HL-60/S4 (cell line): Measurements from ENCODE around the gene SMTNL1.
"Not testable (repeated sequence)": the region's sequence is repeated elsewhere in the genome, so short reads cannot be mapped to it uniquely, and the experiment has no call there.

Experiments
- in situ Hi-C: fragments of 300-500 bp; cut with MboI; formaldehyde crosslinking; loops from 2 replicates; pipeline ENCODE4 v1.14.3; 2022; ENCODE audit warnings: low sequenced_read_pairs

The SMTNL1 gene

DNA sequence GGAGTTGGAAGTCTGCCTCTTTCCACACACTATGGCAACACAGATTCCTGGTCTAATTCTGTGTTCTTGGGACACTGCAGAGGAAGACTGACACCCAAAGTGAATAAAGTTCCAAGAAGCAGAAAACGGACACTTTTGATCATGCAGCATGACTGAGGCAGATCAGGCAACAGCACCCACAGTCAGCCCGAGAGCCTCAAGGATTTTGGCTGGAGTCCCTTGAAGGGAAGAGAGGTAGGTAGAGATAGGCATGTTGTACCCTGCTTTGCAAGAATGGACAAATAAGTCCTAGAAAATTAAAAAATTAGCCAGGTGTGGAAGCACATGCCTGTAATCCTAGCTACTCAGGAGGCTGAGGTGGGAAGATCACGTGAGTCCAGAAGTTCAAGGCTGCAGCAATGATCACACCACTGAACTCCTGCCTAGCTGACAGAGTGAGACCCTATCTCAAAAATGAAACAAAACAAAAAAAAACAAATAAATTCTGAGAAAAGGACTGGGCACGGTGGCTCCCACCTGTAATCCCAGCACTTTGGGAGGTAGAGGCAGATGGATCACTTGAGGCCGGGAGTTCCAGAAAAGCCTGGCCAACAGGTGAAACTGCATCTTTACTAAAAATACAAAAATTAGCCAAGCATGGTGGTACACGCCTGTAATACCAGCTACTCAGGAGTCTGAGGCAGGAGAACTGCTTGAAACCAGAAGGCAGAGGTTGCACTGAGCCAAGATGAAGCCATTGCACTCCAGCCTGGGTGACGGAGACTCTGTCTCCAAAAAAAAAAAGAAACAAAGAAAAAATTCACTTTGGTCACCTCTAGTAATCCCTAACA, 28.8 kb upstream of the SMTNL1 start:
- in situ Hi-C loops = no loop called here

DNA sequence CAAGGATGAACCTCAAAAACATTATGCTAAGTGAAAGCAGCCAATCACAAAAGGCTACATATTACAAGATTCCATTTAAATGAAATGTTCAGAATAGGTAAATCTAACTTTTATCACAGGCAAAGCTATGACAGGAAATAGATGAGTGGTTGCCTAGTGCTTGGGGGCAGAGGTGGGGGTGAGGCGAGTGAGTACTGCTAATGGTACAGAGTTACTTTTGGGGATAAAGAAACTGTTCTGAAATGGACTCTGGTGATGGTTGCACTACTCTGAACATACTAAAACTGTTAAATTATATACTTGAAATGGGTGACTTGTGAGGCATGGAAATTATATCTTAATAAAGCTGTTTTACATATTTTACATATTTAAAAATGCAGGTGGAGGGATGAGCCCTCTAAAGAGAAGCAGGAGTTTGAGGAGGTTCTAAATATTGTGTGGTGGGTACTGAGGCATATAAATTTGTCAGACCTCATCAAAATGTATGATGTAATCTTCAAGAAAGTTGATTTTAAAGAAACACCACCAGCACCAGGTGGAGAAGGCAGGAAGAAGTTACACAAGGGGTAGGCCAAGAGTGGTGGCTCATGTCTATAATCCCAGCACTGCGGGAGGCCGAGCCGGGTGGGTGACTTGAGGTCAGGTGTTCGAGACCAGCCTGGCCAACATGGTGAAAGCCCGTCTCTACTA, 25.5 kb upstream of the SMTNL1 start:
- in situ Hi-C loops = no loop called here

DNA sequence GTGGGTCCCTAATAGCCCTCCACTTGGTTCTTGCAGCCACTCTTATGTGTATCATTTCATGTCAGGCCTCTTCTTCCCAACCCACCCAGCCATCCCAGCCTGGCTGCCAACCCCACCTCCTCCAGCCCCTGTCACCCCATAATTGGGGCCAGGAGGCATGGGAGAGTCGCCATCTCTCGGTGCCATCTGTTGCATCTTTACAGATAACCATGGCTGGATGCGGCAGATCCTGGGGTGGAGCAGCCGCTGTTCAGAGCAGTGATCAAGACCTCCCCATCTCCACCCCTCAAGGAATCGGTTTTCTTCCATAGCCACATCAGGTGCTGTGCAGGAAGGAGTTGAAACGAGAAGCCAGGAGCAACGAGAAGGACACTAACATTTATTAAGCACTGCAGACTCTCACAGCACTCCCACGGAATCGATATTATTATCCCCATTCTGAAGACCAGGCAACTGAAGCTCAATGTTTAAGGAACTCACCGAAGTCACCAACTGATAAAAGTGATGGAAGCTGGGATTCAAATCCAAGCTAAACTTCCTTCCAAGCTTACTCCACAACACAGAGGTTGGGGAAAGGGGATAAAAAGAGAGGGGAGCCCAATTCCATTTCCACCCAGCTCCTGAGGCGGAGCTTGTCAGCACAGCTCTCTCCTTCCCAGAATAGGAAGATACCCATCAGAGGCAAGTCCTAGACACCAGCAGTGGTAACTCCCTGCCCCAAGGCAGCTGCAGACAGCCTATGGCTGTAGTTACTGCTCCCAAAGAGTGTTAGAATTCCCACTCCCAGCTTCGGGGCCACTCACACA, 24.5 kb upstream of the SMTNL1 start:
- in situ Hi-C loops = no loop called here

DNA sequence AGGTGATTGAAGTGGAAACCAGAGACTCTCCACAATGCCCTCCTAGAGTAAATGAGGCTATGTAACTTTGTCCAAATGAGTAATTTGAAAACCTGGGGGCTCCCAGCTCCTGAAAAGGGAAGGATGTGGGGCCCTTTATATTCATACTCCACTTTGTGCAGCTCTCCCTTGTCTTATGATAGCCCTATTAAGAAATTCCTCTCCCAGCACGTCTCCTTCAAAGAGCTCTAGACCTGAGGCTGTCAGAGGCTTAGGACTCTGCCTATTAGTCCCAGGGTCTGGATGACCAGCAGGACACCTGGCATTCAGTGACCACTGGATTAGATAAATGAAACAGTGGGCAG, 24.0 kb upstream of the SMTNL1 start:
- in situ Hi-C loops = no loop called here

DNA sequence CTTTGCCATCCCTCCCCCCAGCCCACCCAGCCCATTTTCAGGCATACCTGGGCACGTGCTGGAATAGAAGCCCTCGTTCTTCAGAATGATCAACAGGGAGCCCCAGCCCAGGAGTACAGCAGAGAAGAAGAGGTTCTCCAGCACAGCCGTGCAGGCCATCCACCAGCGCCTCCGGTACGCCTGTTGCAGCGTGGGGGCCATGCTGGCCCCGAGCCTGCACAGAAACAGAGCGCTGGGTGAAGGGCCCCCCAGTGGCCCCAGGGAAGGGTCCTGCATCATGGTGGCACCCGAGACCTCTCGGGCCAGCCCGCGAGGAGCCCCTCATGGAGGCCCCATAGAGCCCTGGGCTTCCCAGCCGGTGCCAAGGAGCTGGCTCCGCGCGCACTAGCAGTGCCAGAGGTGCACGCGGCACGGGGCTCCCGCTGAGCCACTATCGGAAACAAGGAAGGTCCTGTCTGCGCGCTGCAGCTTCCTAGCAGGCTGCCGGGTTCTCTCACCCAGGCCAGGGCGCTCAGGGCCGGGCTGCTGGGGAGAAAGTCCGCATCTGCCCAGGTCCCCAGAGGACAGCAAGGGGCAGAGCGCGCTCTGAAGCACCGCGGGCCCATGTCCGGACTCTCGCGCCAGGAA, 23.4 kb upstream of the SMTNL1 start:
- in situ Hi-C loops = no loop called here

DNA sequence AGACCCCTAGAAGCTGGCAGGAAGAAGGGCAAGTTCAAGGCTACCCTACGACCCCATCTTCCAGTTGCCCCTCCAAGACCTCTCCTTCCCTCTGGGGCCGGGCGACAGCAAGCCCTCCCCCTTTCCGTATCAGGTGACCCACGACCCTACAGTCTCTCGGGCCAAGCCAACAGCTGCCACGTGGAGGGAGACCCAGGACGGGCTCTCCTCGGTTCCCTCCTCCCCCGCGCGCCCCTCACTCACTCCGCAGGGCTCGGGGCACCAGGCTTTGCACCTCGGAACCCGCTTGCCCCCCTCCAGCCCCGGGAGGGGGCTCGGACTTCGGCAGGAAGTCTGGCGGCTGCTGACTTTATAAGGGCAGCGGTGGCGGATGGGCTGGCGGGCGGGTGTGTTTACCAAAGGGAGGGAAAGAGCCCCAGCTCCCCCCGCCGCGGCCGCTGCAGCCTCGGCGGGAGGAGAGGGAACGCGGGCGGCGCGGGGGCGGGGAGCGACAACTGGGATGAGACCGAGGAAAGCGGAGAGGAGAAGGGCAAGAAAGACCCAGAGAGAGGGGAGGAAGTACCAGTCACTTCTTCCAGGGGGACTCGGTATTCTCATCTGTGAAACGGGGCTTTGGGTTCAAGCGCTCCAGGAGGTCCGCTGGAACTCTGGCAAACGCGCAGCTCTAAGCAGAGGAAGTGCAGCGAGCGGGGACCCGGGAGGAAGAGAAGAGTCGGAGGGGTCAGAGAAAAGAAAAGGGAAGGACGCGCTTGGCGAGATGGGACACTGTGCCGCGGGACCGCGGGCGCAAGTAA, 22.7 kb upstream of the SMTNL1 start:
- in situ Hi-C loops = no loop called here

DNA sequence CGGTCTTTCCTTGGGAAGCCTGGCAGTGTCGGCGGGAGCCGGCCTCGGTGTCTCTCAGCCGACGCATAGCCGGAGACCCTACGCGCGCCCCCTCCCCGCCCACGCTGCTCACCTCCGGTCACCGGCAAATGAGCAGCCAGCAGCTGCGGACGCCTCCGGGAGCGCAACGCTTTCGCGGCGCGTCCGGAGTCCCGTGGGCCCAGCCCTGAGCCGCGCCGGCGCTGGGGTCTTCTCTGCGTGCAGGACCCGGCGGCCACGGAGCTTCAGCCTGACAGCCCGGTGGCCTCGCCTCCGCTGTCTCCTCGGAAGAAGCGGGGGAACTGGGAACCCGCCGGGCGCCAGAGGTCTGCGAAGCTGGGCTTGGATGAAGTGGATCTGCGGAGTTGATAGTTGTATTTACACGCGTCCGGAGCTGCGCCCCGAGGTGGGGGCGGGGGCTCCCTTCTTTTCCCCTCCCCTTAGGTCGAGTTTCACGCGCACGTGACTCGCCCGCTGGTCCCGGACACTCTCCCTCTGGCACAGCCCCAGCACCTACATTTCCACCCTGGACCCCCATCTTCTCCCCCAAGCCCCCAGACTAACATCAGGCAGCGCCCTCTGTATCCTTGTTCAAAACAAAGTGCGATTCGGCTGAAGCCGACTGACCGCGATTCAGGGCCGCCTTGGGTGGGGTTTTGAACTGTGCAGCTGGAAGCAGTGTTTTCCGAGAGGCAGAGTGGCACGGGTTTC, 21.9 kb upstream of the SMTNL1 start, which contains the start of gene SLC43A1:
Gene SLC43A1, minus strand, starts transcription at position 371 of the 729 bp plus-strand sequence. CDS start 1,591 bp downstream, outside the sequence.
- in situ Hi-C loops = no loop called here

DNA sequence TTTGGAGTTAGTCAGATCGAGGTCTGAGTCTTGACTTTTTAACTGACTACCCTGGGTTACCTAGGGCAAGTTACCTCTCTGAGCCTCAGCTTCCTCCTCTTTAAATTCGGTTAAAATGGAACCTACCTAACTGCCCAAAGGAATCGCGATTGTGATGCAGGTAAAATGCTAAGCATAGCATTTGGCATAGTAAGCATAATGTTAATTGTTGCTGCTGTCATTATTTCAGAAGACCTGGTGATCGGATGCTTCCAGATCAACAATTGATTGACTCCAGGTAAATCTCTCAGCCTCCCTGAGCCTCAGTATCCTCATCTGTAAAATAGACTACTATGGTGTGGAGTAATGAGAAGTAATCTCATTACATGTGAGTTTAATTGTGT, 21.3 kb upstream of the SMTNL1 start:
- in situ Hi-C loops = no loop called here

DNA sequence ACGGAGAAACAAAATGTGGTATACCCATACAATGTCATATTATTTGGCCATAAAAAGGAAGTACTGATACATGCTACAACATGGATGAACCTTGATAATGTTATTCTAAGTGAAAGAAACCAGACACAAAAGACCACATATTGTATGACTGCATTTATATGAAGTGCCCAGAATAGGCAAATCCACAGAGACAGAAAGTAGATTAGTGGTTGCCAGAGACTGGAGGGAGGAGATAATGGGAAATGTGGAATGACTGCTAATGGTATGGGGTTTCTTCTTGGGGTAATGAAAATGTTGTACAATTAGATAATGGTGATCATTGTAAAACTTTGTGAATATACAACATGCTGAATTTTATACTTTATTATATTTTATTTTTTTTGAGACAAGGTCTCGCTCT, 16.3 kb upstream of the SMTNL1 start:
- in situ Hi-C loops = loop anchor here (5.0 kb wide), 1 partner anchor 174 kb away; no protein-coding TSS in a partner anchor

DNA sequence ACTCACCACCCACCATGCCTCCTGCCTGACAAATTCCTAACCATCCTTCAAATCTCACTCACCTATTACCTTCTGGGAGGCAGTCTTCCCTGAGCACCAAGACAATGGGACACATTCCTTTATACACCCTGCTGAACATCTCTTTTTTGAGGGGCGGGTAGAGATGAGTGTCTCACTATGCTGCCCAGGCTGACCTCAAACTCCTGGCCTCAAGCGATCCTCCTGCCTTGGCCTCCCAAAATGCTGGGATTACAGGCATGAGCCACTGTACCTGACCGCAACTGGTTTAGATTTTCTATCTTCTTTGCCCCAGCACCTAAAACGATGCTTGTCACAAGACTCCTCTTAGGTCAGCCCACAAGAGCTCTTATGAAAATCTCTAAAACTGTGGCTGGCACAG, 14.0 kb upstream of the SMTNL1 start:
- in situ Hi-C loops = loop anchor here (5.0 kb wide), 1 partner anchor 176 kb away; no protein-coding TSS in a partner anchor

DNA sequence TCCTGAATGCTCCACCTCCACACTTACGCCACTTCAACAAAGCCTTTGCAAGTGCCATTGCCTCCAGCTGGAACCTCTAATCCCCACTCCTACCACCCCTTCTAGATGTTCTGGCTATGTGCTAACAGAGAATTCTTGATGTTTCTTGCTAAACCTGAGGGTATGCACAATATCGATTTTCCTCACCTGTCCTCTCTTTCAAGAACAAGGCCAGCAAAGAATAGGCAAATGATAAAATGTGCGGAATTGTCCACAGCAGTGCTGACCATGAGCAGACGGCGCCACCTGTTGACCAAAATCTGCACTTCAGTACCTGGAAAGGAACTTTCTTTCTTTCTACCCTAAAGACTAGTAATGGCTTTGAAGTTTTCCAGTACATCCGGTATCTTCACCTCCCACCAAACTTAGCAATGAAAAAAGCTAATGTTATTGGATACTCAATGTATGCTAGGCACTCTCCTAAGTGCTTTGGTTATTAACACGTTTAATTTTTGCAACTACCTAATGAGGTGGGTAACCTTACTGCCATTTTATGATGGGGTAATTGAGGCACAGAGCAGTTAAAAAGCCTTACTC, 10.3 kb upstream of the SMTNL1 start:
- in situ Hi-C loops = loop anchor here (5.0 kb wide), 1 partner anchor 70 kb away; no protein-coding TSS in a partner anchor

DNA sequence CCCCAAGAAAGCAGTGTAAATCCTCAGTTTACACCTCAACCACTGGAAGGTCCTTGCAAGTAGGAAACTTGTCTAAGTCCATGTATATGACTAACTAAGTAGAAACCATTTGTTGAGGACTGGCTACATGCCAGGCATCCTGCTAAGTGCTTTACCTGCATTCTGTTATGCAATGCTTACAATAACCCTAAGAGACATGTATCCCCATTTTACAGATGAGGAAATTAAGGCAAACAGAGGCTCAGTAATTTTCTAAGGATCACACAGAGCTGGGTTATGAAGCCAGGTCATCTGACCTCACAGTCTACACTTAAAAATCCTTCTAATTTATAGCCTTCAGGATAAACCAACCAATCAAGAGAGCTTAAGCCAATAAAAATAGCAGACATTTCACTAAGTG, 8.4 kb upstream of the SMTNL1 start:
- in situ Hi-C loops = loop anchor here (5.0 kb wide), 1 partner anchor 72 kb away; no protein-coding TSS in a partner anchor

DNA sequence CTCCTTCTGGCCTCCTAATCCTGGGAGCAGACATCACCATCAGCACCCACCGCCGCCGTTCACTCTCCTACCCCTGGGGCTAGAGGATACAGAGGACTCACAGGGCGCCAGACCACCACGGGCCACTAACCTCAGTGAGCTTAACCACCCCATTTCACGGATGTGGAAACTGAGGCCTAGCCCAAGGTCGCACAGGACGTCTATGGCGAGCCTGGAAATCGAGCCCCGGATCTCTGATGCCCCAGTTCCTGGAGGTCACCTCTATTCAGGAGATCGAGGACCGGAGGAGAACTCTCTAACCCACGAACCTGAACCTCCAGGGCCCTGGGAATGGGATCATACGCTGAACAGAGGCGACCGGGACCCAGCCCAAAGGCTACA, 7.2 kb upstream of the SMTNL1 start:
- in situ Hi-C loops = no loop called here

DNA sequence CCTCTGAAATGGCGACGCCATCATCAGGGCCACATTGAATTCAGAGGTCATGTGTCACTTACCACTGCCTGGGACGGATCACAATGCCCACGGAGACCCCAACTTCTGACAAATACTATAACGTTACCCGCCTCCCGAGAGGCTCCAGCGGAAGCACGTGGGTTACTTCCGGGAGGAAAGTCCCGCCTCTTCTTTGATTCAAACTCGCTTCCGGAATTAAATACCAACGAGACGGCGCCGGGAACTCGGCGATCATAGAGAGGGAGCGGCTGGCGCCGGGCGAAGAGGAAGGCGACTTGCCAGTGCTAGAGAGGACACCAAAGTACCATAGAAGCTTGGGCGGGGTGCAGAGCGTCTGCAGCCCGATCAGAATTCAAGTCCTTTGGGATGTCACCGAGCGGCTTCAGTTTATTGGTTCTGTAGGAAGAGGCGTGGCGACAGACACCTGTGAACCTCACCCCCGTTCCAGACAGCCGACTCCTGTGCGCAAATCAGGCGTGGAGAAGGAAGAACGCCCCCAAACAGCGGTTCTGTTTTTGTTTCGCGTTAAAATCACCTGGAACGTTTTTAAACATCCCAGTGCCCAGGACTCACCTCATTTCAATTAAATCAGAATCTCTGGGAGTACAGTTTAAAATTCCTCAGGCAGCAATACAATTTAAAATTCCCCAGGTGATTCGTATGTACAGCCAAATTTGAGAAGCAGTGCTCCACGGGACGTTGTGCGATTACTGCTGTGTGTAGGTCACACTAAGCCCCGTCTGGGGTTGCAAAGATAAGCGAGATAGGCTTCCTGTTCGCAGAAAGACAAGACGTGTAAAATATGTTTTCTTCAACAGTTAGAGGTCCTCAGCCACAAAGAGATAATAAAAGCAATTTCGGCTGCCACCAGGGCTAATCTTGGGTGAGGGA, 6.5 kb upstream of the SMTNL1 start, which contains the start of gene TIMM10:
Gene TIMM10, minus strand, starts transcription at position 159 of the 912 bp plus-strand sequence. CDS start 565 bp downstream, outside the sequence.
- in situ Hi-C loops = no loop called here

DNA sequence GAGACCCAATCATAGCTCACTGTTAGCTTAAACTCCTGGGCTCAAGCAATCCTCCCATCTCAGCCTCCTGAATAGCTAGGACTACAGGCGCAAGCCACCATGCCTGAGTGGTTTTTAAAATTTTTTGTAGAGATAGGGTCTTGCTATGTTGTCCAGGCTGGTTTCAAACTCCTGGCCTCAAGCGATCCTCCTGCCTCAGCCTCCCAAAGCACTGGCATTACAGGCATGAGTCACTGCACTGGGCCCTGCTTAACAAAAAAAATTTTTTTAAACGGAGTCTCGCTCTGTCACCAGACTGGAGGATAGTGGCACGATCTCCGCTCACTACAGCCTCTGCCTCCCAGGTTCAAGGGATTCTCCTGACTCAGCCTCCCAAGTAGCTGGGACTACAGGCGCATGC, 2.9 kb upstream of the SMTNL1 start:
- in situ Hi-C loops = not testable (repeated sequence)

DNA sequence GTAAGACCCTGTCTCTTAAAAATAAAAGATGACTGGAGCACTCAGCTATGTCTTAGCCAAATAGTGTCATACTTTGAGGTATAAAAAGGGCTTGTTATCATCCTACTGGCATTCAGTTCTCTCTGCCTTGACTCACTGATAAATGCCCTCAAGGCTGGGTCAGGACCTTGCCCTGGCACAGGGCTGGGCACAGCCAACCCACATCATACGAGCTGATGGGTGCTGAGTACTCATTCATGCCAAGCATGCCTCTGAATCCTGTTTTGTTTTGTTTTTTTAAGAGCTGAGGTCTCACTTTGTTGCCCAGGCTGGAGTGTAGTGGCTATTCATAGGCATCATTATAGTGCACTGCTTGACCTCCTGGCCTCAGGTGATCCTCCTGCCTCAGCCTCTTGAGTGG, 1.9 kb downstream of the SMTNL1 start:
- in situ Hi-C loops = no loop called here

DNA sequence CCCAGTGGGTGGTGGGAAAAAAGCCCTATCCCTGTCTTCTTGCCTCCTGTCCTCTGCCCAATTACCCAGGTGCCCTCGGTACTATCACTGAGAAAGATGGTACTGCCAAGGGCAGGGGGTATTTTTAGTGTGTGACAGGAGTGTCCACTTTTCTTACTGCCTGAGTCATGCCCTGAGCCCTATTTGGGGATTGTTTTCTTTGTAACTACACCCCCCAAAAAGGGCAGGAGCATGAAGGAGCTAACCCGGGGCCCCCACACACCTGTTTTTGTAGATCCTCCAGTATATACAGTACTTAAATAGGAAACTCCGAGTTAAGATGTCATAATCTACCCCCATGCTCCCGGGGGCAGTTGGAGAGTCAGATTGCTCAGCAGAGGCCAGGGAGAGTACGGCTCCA, 3.8 kb downstream of the SMTNL1 start:
- in situ Hi-C loops = no loop called here

DNA sequence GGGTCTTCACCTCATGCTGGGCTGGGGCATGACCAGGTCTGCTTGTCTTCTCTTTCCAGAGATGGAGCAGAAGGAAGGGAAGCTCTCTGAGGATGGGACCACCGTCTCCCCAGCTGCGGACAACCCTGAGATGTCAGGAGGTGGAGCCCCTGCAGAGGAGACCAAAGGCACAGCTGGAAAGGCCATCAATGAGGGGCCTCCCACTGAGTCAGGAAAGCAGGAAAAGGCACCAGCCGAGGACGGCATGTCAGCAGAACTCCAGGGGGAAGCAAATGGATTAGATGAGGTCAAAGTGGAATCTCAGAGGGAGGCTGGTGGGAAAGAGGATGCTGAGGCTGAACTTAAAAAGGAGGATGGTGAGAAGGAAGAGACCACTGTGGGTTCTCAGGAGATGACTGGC, 5.2 kb downstream of the SMTNL1 start:
- in situ Hi-C loops = no loop called here
